ENCODE results near the gene TP53I3. TPM values are rescaled to one million over a fixed set of nuclear protein-coding genes. Genes with fewer than 3 reads are reported as not detected.
"Not testable (repeated sequence)": the region's sequence is repeated elsewhere in the genome, so short reads cannot be mapped to it uniquely, and the experiment has no call there.

Gene TP53I3
- total and polyA plus RNA-seq, 2 donors (not counting 1 experiment from before 2014, with no cell fraction given) = 31.0 to 75.5 TPM

GRCh38 chr2:24093270-24093669 is 8.6 kb upstream of the TP53I3 start:
- H3K4me2 ChIP-seq (ENCODE audit: extremely low read depth, insufficient read depth, low read length); H3K27me3 ChIP-seq (ENCODE audit: control insufficient read depth, insufficient read depth, low read length); H3K9me3 ChIP-seq (ENCODE audit: control insufficient read depth, insufficient read depth, low read depth, low read length); H2AFZ ChIP-seq (ENCODE audit: low read length); H3K4me3 ChIP-seq (replicated peaks in 1 of 4; ENCODE audit: control extremely low read depth in 1 of 4, insufficient read depth in 1 of 4, low read depth in 3 of 4, low read length in 4 of 4); H3K9ac ChIP-seq (ENCODE audit: insufficient read depth, low read length); H3K4me1 ChIP-seq (ENCODE audit: control insufficient read depth, extremely low read depth, insufficient read depth, low read length); H3K36me3 ChIP-seq (ENCODE audit: control insufficient read depth, insufficient read depth, low read length); H3K79me2 ChIP-seq (ENCODE audit: control insufficient read depth, insufficient read depth, low read length); DNase-seq (ENCODE audit: low read depth in 2 of 2); H4K20me1 ChIP-seq (ENCODE audit: control insufficient read depth, extremely low read depth, insufficient read depth, low read length); H3K27ac ChIP-seq (ENCODE audit: insufficient read depth, low read length): not testable (repeated sequence)

GRCh38 chr2:24088821-24089359 is 4.3 kb upstream of the TP53I3 start:
- H3K9ac ChIP-seq (ENCODE audit: insufficient read depth, low read length) = no peak overlapping the region
- H4K20me1 ChIP-seq (ENCODE audit: control insufficient read depth, extremely low read depth, insufficient read depth, low read length) = no peaks in the 10 kb centered on the region
- H3K9me3 ChIP-seq (ENCODE audit: control insufficient read depth, insufficient read depth, low read depth, low read length) = no peaks in the 10 kb centered on the region
- no peaks in the 10 kb centered on the region for H3K27me3 ChIP-seq (ENCODE audit: control insufficient read depth, insufficient read depth, low read length)
- H3K4me1 ChIP-seq (ENCODE audit: control insufficient read depth, extremely low read depth, insufficient read depth, low read length) = peaks cover 5% of the 10 kb centered on the region
- DNase-seq (ENCODE audit: low read depth in 2 of 2) = no peak
- no peaks in the 10 kb centered on the region for H3K79me2 ChIP-seq (ENCODE audit: control insufficient read depth, insufficient read depth, low read length)
- TF ChIP-seq EZH2 (IDR thresholded peaks at IDR 0.05; ENCODE audit: low read length, missing control alignments) (no peak), CTCF (conservative IDR thresholded peaks at IDR 0.05 in 1 of 2, IDR thresholded peaks at IDR 0.05 in 1 of 2; ENCODE audit: low read depth in 1 of 2, low read length in 2 of 2) (no peak)
- H3K36me3 ChIP-seq (ENCODE audit: control insufficient read depth, insufficient read depth, low read length) = no peaks in the 10 kb centered on the region
- H3K4me2 ChIP-seq (ENCODE audit: extremely low read depth, insufficient read depth, low read length) = no peak overlapping the region
- H2AFZ ChIP-seq (ENCODE audit: low read length) = no peak overlapping the region
- H3K4me3 ChIP-seq (replicated peaks in 1 of 4; ENCODE audit: control extremely low read depth in 1 of 4, insufficient read depth in 1 of 4, low read depth in 3 of 4, low read length in 4 of 4) = no peak overlapping the region
- H3K27ac ChIP-seq (ENCODE audit: insufficient read depth, low read length) = no peak overlapping the region

- Histone ChIP-seq H3K4me1 (ENCODE audit: control insufficient read depth, extremely low read depth, insufficient read depth, low read length) (peaks cover 6% of the 10 kb centered on the region), H2AFZ (ENCODE audit: low read length) (no peak overlapping the region), H3K79me2 (ENCODE audit: control insufficient read depth, insufficient read depth, low read length) (peaks cover 2% of the 10 kb centered on the region), H3K36me3 (ENCODE audit: control insufficient read depth, insufficient read depth, low read length) (no peaks in the 10 kb centered on the region), H3K4me3 (replicated peaks in 1 of 4; ENCODE audit: control extremely low read depth in 1 of 4, insufficient read depth in 1 of 4, low read depth in 3 of 4, low read length in 4 of 4) (no peak overlapping the region), H3K9me3 (ENCODE audit: control insufficient read depth, insufficient read depth, low read depth, low read length) (no peaks in the 10 kb centered on the region), H3K9ac (ENCODE audit: insufficient read depth, low read length) (no peak overlapping the region), H3K4me2 (ENCODE audit: extremely low read depth, insufficient read depth, low read length) (no peak overlapping the region), H3K27me3 (ENCODE audit: control insufficient read depth, insufficient read depth, low read length) (no peaks in the 10 kb centered on the region), H4K20me1 (ENCODE audit: control insufficient read depth, extremely low read depth, insufficient read depth, low read length) (no peaks in the 10 kb centered on the region), H3K27ac (ENCODE audit: insufficient read depth, low read length) (no peak overlapping the region)
- TF ChIP-seq CTCF (conservative IDR thresholded peaks at IDR 0.05 in 1 of 2, IDR thresholded peaks at IDR 0.05 in 1 of 2; ENCODE audit: low read depth in 1 of 2, low read length in 2 of 2) (no peak), EZH2 (IDR thresholded peaks at IDR 0.05; ENCODE audit: low read length, missing control alignments) (no peak)
- DNase-seq (ENCODE audit: low read depth in 2 of 2) = no peak
Measured at GRCh38 chr2:24087032-24087431, 2.4 kb upstream of the TP53I3 start.

Data from fibroblast of lung (primary cell).